Fibroblast of gingiva (primary cell): ENCODE data around the gene CCDC178.

ENCODE experiments used
- DNase-seq: peaks from one replicate; pipeline ENCODE4 v3.0.0-alpha.2; 2011; ENCODE audit warnings: low read depth

Gene CCDC178

DNA sequence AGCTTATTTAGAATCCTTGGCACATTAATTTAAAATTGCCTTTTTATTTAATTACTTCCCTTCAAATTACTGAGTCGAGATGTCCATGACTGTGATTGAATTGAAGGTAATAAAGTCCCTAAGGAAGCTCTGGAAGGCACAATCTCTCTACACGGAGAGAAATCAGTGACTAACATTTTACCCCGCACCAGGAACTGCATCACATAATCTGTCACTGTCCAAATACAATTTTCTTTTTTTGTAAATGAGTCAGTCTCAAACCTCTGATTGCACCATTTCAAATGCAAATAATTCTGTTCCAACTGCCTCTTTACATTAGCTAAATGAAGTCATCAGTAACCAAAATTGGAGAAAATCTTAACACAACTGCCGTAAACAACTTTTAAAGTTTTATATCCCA lies 311.9 kb downstream of the CCDC178 start:
- no peak for DNase-seq

- no peak for DNase-seq
These were observed 316.5 kb downstream of the CCDC178 start for GRCh38 chr18:33123862-33124518.

DNA sequence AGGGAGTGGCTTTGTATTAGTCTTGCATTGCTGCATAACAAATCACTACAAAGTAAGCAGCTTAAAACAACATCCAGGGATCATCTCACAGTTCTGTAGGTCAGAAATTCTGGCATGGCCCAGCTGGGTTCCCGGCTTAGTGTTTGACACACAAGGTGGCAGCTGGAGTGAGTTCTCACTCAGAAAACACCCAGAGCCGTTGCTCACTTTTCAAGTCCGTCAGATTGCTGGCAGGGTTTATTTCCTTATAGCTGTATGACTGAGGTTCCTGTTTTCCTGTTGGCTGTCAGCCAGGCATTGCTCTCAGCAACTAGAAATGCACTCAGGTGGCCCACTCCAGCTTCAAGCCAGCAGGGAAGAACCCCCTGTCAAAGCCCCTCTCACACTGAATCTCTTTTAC lies 324.1 kb downstream of the CCDC178 start:
- DNase-seq = no peak

GRCh38 chr18:33115917-33116316 lies 324.6 kb downstream of the CCDC178 start:
- no peak for DNase-seq

GRCh38 chr18:33115476-33115875 lies 325.0 kb downstream of the CCDC178 start:
- DNase-seq = no peak

- DNase-seq = no peak
These were observed 325.8 kb downstream of the CCDC178 start for GRCh38 chr18:33114749-33115148.

DNA sequence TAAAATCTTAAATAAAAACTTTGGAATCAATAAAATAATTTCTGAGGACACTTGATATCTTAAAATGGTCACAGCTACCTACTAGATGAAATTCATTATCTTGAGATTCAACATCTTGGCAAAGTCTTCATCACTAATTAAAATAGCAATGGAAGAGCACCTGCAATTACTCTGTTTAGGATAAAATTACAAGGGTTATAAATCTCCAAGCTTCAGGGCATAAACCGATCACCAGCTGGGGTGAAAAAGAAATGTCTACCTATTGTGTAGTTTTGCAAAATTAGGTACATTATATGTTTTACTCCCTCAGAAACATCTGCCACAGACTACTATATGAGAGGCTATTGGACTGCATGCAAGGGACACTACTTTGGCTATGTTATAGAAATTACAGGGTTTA lies 327.1 kb downstream of the CCDC178 start:
- DNase-seq = no peak

- DNase-seq = no peak
These were observed 333.0 kb downstream of the CCDC178 start for GRCh38 chr18:33107511-33107910.

DNA sequence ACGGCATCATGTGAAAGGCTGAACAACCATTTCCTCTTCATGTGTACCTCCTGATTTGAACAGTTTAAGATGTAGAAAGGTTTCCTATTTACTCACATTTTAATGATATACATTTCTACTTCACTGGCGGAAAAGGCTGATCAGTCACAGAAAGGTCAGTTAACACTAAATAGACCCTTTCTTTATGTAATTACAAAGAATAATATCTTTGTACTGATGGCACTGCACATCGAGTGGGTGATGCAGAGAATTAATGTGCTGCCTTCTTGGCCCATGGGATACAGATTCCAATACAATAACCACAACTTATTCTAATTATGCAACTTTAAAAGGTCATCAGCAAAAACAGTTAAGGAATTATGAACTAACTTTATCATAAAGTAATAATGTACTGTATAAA lies 339.2 kb downstream of the CCDC178 start:
- DNase-seq = no peak

DNA sequence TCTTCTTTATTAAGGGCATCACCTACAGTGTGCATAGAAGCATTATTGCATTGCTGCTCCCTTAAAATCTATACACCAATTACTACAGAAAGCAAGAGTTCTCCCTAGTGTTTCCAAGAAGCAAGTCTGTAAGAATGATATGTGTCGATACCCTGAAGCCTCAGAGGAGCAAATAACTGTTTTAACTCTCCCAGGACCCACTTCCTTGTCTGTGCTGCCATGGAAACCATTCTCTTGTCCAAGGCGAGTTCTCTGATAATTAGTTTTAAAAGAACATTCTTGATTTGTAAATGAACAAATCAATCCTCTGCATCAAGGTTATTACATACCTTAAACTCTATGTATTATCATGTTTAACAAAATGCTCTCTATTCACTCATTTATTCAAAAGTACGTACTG lies 340.9 kb downstream of the CCDC178 start:
- DNase-seq = no peak

DNA sequence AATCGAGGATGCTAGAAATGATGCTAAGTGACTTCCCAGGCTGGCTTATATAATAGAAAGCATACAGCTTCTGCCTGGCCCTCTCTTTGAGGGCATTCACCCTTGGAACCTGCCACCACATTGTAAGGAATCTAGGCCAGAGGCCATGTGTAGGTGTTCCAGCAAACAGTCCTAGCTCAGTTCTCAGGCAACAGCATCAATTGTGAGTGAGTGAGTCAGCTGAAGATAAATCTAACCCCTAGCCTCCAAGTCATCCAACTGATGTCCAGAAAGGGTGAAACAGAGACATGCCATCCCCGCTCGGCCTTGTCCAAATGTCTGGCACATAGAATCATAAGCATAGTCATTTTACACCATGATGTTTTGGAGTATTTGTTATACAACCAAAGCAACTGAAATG lies 343.4 kb downstream of the CCDC178 start:
- no peak for DNase-seq

DNA sequence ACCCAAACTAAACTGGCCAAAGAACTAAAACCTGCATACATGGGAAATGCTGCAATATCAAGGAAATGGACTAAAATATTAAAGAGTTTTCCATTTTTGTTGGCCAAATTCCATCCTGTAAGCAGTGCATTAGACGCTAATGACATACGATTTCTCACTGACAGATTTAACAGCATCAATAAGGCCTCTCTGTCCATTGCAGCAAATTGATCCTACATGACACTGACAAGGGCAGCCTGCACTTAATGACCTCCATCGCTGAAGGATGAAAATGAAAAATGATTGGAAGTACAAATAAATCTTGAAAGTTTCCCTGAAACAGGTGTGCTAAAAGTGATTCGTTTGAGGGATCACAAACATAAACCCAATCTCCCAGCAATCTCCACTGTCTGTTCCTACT lies 350.1 kb downstream of the CCDC178 start:
- no peak for DNase-seq

DNA sequence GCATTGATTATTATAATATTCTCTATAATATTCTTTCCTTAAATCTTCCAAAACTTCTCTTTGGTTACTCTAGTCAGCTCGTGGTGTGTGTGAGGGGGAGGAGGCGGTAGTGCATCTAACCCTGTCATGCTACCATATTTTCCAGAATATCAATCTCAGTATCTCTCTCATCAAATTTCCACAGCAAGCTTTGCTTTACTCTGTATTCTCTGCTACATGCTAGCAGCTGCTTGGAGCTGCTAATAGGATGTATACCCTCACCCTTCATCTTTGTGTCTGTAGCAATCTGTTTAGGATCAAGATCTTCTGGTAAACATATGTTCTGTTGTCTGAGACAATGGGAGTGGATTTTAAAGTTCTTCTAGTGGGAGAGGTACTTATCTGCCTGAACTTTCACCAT lies 363.9 kb downstream of the CCDC178 start:
- no peak for DNase-seq

- DNase-seq = no peak
These were observed 366.4 kb downstream of the CCDC178 start for GRCh38 chr18:33074125-33074524.

GRCh38 chr18:33062834-33063364 lies 377.6 kb downstream of the CCDC178 start:
- DNase-seq = no peak

- no peak for DNase-seq
These were observed 387.6 kb downstream of the CCDC178 start for GRCh38 chr18:33052886-33053285.

GRCh38 chr18:33051407-33051806 lies 389.1 kb downstream of the CCDC178 start:
- peak; percentile 1 for DNase-seq

DNA sequence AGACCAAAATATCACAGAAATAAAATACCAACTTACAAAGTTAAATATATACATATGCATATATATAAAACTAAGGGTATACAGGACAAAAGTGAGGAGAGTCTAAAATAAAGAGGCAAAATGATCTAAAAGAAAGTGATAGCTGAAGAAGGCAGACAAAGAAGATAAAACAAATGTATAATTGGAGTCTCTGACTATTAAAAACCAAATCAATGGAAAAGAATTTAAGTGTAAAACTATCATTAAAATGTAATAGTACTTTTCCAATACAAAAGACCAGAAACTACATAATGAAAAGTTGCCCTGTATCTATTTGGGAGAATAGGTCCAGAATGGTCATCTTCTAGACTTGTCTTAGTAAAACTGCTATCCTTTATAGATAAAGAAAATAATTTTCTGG lies 400.3 kb downstream of the CCDC178 start:
- no peak for DNase-seq

GRCh38 chr18:33034945-33035344 lies 405.6 kb downstream of the CCDC178 start:
- DNase-seq = no peak

- DNase-seq = no peak
These were observed 406.3 kb downstream of the CCDC178 start for GRCh38 chr18:33034212-33034611.

GRCh38 chr18:33022370-33022769 lies 418.2 kb downstream of the CCDC178 start:
- DNase-seq = no peak

DNA sequence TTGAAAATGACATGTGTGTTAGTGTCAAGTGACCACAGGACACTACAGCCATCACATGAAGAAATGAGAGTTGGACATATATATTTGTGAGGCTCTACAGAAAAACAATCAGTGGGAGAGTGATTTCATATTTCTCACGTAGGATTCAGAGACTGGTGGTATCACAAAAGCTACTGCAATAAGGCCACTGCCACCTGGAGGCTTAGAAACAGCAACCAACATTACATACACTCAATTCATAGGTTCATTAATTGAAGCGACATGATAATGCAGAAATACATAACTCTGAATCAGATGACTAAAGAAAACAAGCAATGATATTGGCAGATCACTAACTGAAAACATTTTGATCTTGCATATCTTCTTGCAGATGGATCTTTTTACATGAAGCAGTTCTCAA lies 419.6 kb downstream of the CCDC178 start:
- DNase-seq = no peak

- no peak for DNase-seq
These were observed 426.3 kb downstream of the CCDC178 start for GRCh38 chr18:33014060-33014796.

GRCh38 chr18:33010149-33010548 lies 430.4 kb downstream of the CCDC178 start:
- DNase-seq = no peak
